Tibial artery (tissue), 4 donors: ENCODE data around the gene FRMD8.
A peak's percentile ranks its signal among the peaks of the same experiment; 100 is the strongest.

Experiments
- DNase-seq, 2 donors: peaks; one replicate each; pipeline ENCODE4 v3.0.0-alpha.2; 2019
- H3K27ac ChIP-seq, 2 donors: fragments of 200-600 bp; sonication (generic) in 1 of 2; 1 replicate in 1 of 2; 2 replicates in 1 of 2; pipeline ENCODE4 v1.5.1; 2018 to 2019; ENCODE audit warnings: mild to moderate bottlenecking in 1 of 2
- H3K27me3 ChIP-seq, 2 donors: fragments of 200-600 bp; sonication (generic) in 1 of 2; one replicate each; pipeline versions ENCODE4 v1.5.1 to v1.6.0; 2016 to 2019
- H3K36me3 ChIP-seq, 3 donors: fragments of 200-600 bp; sonication (generic) in 2 of 3; one replicate each; pipeline ENCODE4 v1.5.1; 2016 to 2019; ENCODE audit warnings: mild to moderate bottlenecking in 2 of 3
- H3K4me1 ChIP-seq, 4 donors: fragments of 200-600 bp; sonication (generic) in 2 of 4; 1 replicate in 3 of 4; 2 replicates in 1 of 4; pipeline ENCODE4 v1.5.1; 2016 to 2019
- H3K4me3 ChIP-seq, 2 donors: fragments of 200-600 bp; sonication (generic) in 1 of 2; 1 replicate in 1 of 2; 2 replicates in 1 of 2; pipeline ENCODE4 v1.5.1; 2018 to 2019; ENCODE audit warnings: mild to moderate bottlenecking in 2 of 2
- H3K9me3 ChIP-seq, 3 donors: fragments of 200-600 bp; sonication (generic) in 1 of 3; one replicate each; pipeline ENCODE4 v1.5.1; 2016 to 2019
- CTCF ChIP-seq, 2 experiments: fragments of 200-600 bp in 1 of 2; fragments of 450-650 bp in 1 of 2; IDR thresholded peaks; one replicate each; pipeline ENCODE4 v1.5.1; 2017 to 2019; ENCODE audit warnings: antibody characterized with exemption in 2 of 2, mild to moderate bottlenecking in 1 of 2, moderate library complexity in 1 of 2
- intact Hi-C: fragments of 100-400 bp; cut with DNase I; formaldehyde crosslinking; loops from one replicate; pipeline ENCODE4 v1.15.0; 2023; ENCODE audit warnings: low total_unique reads

FRMD8 gene

DNA sequence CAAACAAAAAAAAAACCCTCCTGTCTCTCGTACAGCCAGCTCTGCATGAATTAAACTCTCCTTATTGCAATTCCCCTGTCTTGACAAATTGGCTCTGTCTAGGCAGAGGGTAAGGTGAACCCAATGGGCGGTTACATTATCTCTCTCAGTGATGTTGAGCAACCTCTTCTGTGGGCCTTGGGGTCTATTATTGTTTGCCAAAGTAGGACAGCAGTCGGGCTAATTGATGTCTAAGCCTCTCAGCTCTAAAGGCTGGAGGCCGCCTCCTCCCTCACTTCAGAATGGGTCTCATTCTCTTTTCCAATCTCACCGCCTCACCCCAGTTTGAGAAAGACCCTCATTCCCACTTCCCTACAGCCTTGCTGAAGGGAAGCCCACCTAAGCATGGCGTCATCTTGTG lies 2.7 kb upstream of the FRMD8 start:
- TF ChIP-seq CTCF (IDR thresholded peaks at IDR 0.05) = no peak
- Histone ChIP-seq H3K27me3 (no peaks in the 10 kb centered on the region), H3K36me3 (peaks cover 0 to 6% (median 0%) of the 10 kb centered on the region in 3 donors), H3K4me1 (peaks cover 9 to 65% (median 52%) of the 10 kb centered on the region in 4 donors), H3K9me3 (no peaks in the 10 kb centered on the region), H3K4me3 (no peak overlapping the region), H3K27ac (peak overlapping the region; percentile 96 to 97)
- DNase-seq = no peak
- intact Hi-C loops = loop anchor here (2.0 kb wide), 1 partner anchor 33 kb away; no protein-coding TSS in a partner anchor

GRCh38 chr11:65384301-65384889 lies 2.0 kb upstream of the FRMD8 start:
- Histone ChIP-seq H3K4me3 (no peak overlapping the region), H3K4me1 (peaks cover 9 to 71% (median 57%) of the 10 kb centered on the region in 4 donors), H3K27ac (peak overlapping the region; percentile 96 to 97), H3K36me3 (peaks cover 0 to 13% (median 0%) of the 10 kb centered on the region in 3 donors), H3K9me3 (no peaks in the 10 kb centered on the region), H3K27me3 (no peaks in the 10 kb centered on the region)
- intact Hi-C loops = no loop called here
- TF ChIP-seq CTCF (IDR thresholded peaks at IDR 0.05) = no peak
- DNase-seq = no peak

DNA sequence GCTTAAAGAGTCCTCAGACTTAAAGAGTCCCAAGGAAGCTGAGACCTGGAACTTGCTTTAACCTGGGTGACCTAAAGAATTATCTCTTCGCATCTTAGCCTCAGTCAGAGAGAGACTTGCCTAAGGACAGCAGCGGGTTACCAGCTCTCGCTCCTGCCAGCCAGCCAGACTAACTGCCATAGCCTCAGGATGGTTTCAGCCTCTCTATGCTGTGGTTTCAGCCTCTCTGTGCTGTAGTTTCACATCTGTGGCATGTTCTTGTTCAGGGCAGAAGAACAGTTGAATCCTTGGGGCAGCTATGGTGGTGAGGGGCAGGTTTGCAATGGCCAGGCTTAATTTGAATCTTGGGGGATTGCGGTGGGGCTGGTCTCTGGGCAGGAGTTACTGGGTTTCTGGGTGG lies 2.3 kb downstream of the FRMD8 start:
- Histone ChIP-seq H3K9me3 (no peaks in the 10 kb centered on the region), H3K4me1 (peaks cover 0 to 77% (median 51%) of the 10 kb centered on the region in 4 donors), H3K27me3 (no peaks in the 10 kb centered on the region), H3K4me3 (no peak overlapping the region), H3K27ac (no peak overlapping the region), H3K36me3 (peaks cover 0 to 32% (median 9%) of the 10 kb centered on the region in 3 donors)
- DNase-seq = no peak
- no peak for TF ChIP-seq CTCF (IDR thresholded peaks at IDR 0.05)
- intact Hi-C loops = no loop called here

DNA sequence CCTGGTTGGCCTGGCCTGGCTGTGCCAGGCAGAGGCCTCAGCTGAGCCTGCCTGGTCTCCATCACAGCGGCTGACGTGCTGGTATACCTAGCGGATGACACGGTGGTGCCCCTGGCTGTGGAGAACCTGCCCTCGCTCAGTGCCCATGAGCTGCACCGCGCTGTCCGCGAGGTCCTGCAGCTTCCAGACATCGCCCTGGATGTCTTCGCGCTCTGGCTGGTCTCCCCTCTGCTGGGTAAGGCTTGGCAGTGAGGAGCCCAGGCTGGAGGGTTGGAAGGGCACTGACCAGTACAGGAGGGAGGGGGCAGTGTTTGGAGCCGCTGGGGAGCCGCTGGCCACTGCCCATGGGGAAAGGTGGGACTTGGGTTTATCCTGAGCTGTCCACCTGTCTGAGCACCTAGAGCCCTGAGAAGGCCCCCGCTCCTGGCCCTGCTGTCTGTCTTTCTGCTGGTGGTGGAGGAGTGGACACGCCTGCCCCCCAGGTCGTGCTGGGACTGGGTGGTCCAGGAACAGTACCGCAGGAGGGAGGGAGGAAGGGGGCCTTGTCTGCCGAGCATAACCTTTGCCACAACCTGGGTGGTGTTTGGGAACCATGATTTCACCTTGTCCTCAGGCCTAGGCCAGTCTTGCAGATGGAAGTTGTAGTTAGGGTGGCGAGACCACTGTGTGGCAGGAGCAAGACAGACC lies 3.0 kb downstream of the FRMD8 start:
- Histone ChIP-seq H3K9me3 (no peaks in the 10 kb centered on the region), H3K27me3 (no peaks in the 10 kb centered on the region), H3K27ac (peak overlapping the region; percentile 50 to 64), H3K4me1 (peaks cover 0 to 71% (median 48%) of the 10 kb centered on the region in 4 donors), H3K4me3 (no peak overlapping the region), H3K36me3 (peaks cover 0 to 39% (median 16%) of the 10 kb centered on the region in 3 donors)
- DNase-seq = no peak
- intact Hi-C loops = no loop called here
- no peak for TF ChIP-seq CTCF (IDR thresholded peaks at IDR 0.05)

- no peak for TF ChIP-seq CTCF (IDR thresholded peaks at IDR 0.05)
- peak overlapping the region; percentile 50 to 64 for H3K27ac ChIP-seq
- no peaks in the 10 kb centered on the region for H3K27me3 ChIP-seq
- no peaks in the 10 kb centered on the region for H3K9me3 ChIP-seq
- H3K4me3 ChIP-seq = peak overlapping the region in 1 of 2 donors; percentile 11
- no peak for DNase-seq
- intact Hi-C loops = loop anchor here (2.0 kb wide), 1 partner anchor 18 kb away; no protein-coding TSS in a partner anchor
- peaks cover 0 to 48% (median 25%) of the 10 kb centered on the region in 3 donors for H3K36me3 ChIP-seq
- H3K4me1 ChIP-seq = peaks cover 0 to 66% (median 47%) of the 10 kb centered on the region in 4 donors
Measured at GRCh38 chr11:65390099-65390941, 3.9 kb downstream of the FRMD8 start.
